ENCODE measurements around the gene GNAI3. TPM values are rescaled to one million over a fixed set of nuclear protein-coding genes. Genes with fewer than 3 reads are reported as not detected.

GNAI3 gene
- total and polyA plus RNA-seq, 2 of the 13 experiments (the other 11 are each of a cell fraction or from before 2014, with no cell fraction given), result 4.3 to 9.0 TPM

DNA sequence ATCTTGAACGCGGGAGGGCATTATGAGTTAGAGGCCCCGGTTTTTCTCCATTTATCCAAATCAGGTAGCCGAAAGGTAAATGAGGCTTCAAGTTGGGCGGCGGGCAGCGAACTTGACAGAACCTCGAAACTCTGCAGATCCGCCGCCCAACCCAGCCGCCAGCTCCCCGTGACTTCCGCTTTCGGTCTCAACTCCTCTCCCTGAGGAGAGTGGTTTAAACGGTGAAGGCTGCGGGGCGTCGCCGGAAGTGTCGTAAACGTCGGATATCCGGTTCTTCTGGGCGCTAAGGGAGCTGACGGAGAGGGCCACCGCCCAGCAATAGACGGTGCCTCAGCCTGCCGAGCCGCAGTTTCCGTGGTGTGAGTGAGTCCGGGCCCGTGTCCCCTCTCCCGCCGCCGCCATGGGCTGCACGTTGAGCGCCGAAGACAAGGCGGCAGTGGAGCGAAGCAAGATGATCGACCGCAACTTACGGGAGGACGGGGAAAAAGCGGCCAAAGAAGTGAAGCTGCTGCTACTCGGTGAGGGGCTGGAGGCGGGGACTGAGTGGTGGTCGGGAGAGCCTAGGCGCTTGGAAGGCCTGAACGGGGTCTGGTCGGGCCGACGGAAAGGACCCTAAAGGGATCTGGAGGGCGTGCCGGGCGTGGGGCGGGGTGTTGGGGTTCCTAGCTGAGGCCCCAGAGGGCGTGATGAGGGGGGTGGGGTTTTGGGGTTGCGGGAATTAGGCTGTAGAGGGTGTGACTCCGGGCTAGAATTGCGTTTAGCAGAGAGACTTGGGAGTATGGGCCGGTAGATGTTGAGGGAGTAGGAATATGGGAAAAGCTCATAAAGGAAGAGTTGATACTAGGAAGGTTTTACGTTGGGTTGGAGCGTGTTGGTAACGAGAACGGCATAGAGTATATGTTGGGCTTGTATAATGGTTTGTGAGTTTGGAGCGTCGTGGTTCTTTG is at the start of gene GNAI3 (continued):
- peak; percentile 68; the same call in 1 of the 2 replicates for TF ChIP-seq ZNF749 (CRISPR knock-in tag; IDR thresholded peaks at IDR 0.05; ENCODE audit: borderline replicate concordance)
- no peak for TF ChIP-seq HOXA7 (CRISPR knock-in tag; IDR thresholded peaks at IDR 0.05)
- peak; percentile 46; the same call in 1 of the 2 replicates for TF ChIP-seq SOX5 (CRISPR knock-in tag; IDR thresholded peaks at IDR 0.05; ENCODE audit: borderline replicate concordance)
- TF ChIP-seq RAD21 (CRISPR knock-in tag; IDR thresholded peaks at IDR 0.05), result no peak
- peak; percentile 98 for TF ChIP-seq POLR2AphosphoS5 (IDR thresholded peaks at IDR 0.05; ENCODE audit: low read depth, low read length)
- peak; percentile 80 for TF ChIP-seq ATF7-NPFF (CRISPR knock-in tag; IDR thresholded peaks at IDR 0.05; ENCODE audit: low read depth)
- TF ChIP-seq POLR2G (IDR thresholded peaks at IDR 0.05; ENCODE audit: low read depth, low read length), result peak; percentile 98
- peak; percentile 49; the same call in 1 of the 2 replicates for TF ChIP-seq TSC22D2 (CRISPR knock-in tag; IDR thresholded peaks at IDR 0.05; ENCODE audit: borderline replicate concordance)
- TF ChIP-seq ZGPAT (CRISPR knock-in tag; IDR thresholded peaks at IDR 0.05), result peak; percentile 50
- peak; percentile 55; the same call in 1 of the 2 replicates for TF ChIP-seq ZNF101 (CRISPR knock-in tag; IDR thresholded peaks at IDR 0.05; ENCODE audit: borderline replicate concordance, low read depth)
- TF ChIP-seq ZNF788 (CRISPR knock-in tag; IDR thresholded peaks at IDR 0.05; ENCODE audit: borderline replicate concordance), result peak; percentile 90; the same call in 1 of the 2 replicates
- TF ChIP-seq, protein P1, sequence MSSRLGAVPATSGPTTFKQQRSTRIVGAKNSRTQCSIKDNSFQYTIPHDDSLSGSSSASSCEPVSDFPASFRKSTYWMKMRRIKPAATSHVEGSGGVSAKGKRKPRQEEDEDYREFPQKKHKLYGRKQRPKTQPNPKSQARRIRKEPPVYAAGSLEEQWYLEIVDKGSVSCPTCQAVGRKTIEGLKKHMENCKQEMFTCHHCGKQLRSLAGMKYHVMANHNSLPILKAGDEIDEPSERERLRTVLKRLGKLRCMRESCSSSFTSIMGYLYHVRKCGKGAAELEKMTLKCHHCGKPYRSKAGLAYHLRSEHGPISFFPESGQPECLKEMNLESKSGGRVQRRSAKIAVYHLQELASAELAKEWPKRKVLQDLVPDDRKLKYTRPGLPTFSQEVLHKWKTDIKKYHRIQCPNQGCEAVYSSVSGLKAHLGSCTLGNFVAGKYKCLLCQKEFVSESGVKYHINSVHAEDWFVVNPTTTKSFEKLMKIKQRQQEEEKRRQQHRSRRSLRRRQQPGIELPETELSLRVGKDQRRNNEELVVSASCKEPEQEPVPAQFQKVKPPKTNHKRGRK (CRISPR knock-in tag; IDR thresholded peaks at IDR 0.05), result no peak
- TF ChIP-seq, protein P2, sequence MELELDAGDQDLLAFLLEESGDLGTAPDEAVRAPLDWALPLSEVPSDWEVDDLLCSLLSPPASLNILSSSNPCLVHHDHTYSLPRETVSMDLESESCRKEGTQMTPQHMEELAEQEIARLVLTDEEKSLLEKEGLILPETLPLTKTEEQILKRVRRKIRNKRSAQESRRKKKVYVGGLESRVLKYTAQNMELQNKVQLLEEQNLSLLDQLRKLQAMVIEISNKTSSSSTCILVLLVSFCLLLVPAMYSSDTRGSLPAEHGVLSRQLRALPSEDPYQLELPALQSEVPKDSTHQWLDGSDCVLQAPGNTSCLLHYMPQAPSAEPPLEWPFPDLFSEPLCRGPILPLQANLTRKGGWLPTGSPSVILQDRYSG (CRISPR knock-in tag; IDR thresholded peaks at IDR 0.05), result no peak
- TF ChIP-seq ZMYM2 (CRISPR knock-in tag; IDR thresholded peaks at IDR 0.05), result no peak; the same call in 1 of the 2 replicates
- no peak for TF ChIP-seq SRF (IDR thresholded peaks at IDR 0.05; ENCODE audit: low read depth, low read length)
- 0 out of 2 replicates have a peak, but pooled peaks have one; percentile 39 for TF ChIP-seq ZNF710 (CRISPR knock-in tag; IDR thresholded peaks at IDR 0.05; ENCODE audit: borderline replicate concordance)
- TF ChIP-seq ZNF460 (CRISPR knock-in tag; IDR thresholded peaks at IDR 0.05; ENCODE audit: borderline replicate concordance), result no peak
- TF ChIP-seq POLR2AphosphoS2 (IDR thresholded peaks at IDR 0.05; ENCODE audit: low read depth, low read length), result no peak; the same call in 1 of the 2 replicates
- peak; percentile 90 for TF ChIP-seq ZMYM4 (CRISPR knock-in tag; IDR thresholded peaks at IDR 0.05)
- no peak for TF ChIP-seq ZNF329 (CRISPR knock-in tag; IDR thresholded peaks at IDR 0.05; ENCODE audit: low read depth)
- TF ChIP-seq HNRNPUL1 (IDR thresholded peaks at IDR 0.05; ENCODE audit: low read depth, low read length), result no peak
- TF ChIP-seq SP4 (CRISPR knock-in tag; IDR thresholded peaks at IDR 0.05), result peak; percentile 67
- no peak for TF ChIP-seq ZNF644 (CRISPR knock-in tag; IDR thresholded peaks at IDR 0.05; ENCODE audit: low read depth)
